Activated CD8-positive, alpha-beta memory T cell treated with anti-CD3 and anti-CD28 coated beads, Interleukin-2, amount 50 U/mL, for 24 hours (primary cell): ENCODE results near the gene UBR3.
"Not testable (repeated sequence)": the region's sequence is repeated elsewhere in the genome, so short reads cannot be mapped to it uniquely, and the experiment has no call there.

Experiments used
- DNase-seq: peaks from one replicate; pipeline ENCODE4 v3.0.0-alpha.2; 2020; ENCODE audit errors: extremely low read depth

Gene UBR3

GRCh38 chr2:169827272-169828140 is at the start of gene UBR3:
Gene UBR3, plus strand, starts transcription at chr2:169827454. Its CDS starts 54 bp downstream, at chr2:169827508.
- peak; percentile 70 for DNase-seq

GRCh38 chr2:169778446-169778845 is 48.8 kb upstream of the UBR3 start:
- no peak for DNase-seq

GRCh38 chr2:169781249-169782013 is 45.8 kb upstream of the UBR3 start:
- no peak for DNase-seq

- no peak for DNase-seq
Measured at GRCh38 chr2:169782513-169782912, 44.7 kb upstream of the UBR3 start.

- DNase-seq: no peak
Measured at GRCh38 chr2:169790581-169790980, 36.7 kb upstream of the UBR3 start.

GRCh38 chr2:169795181-169795580 is 32.1 kb upstream of the UBR3 start:
- DNase-seq: no peak

- no peak for DNase-seq
Measured at GRCh38 chr2:169796441-169796840, 30.8 kb upstream of the UBR3 start.

GRCh38 chr2:169797601-169798000 is 29.7 kb upstream of the UBR3 start:
- no peak for DNase-seq

- no peak for DNase-seq
Measured at GRCh38 chr2:169798397-169798717, 28.9 kb upstream of the UBR3 start.

- peak; percentile 91 for DNase-seq
Measured at GRCh38 chr2:169798718-169799592, 28.3 kb upstream of the UBR3 start, which contains the start of gene SSB. Gene SSB, plus strand, starts transcription at chr2:169798871. Its CDS starts 2,090 bp downstream, at chr2:169800961.

- no peak for DNase-seq
Measured at GRCh38 chr2:169803480-169803879, 23.8 kb upstream of the UBR3 start.

GRCh38 chr2:169806586-169806985 is 20.7 kb upstream of the UBR3 start:
- no peak for DNase-seq

GRCh38 chr2:169808221-169808620 is 19.0 kb upstream of the UBR3 start:
- DNase-seq: no peak

GRCh38 chr2:169815849-169816248 is 11.4 kb upstream of the UBR3 start:
- DNase-seq: no peak

- not testable (repeated sequence) for DNase-seq
Measured at GRCh38 chr2:169816961-169817360, 10.3 kb upstream of the UBR3 start.

- not testable (repeated sequence) for DNase-seq
Measured at GRCh38 chr2:169817369-169817768, 9.9 kb upstream of the UBR3 start.

GRCh38 chr2:169818241-169818640 is 9.0 kb upstream of the UBR3 start:
- DNase-seq: no peak

GRCh38 chr2:169819106-169819505 is 8.1 kb upstream of the UBR3 start:
- no peak for DNase-seq

- DNase-seq: not testable (repeated sequence)
Measured at GRCh38 chr2:169820101-169820500, 7.2 kb upstream of the UBR3 start.

GRCh38 chr2:169822036-169822435 is 5.2 kb upstream of the UBR3 start:
- no peak for DNase-seq

- DNase-seq: no peak
Measured at GRCh38 chr2:169822785-169823392, 4.4 kb upstream of the UBR3 start.

- DNase-seq: no peak
Measured at GRCh38 chr2:169823996-169824372, 3.3 kb upstream of the UBR3 start.
